NCI-H2196 treated with DMSO at 0.1 percent for 48 hours (cell line): Measurements from ENCODE around the gene SNIP1.
A peak's percentile ranks its signal among the peaks of the same experiment; 100 is the strongest.
"Not testable (repeated sequence)": the region's sequence is repeated elsewhere in the genome, so short reads cannot be mapped to it uniquely, and the experiment has no call there.

Source experiments
- DNase-seq: peaks from one replicate; lab custom pipeline; 2025; ENCODE audit not compliant: unreplicated experiment; lab: John Stamatoyannopoulos, UW

SNIP1 gene

DNA sequence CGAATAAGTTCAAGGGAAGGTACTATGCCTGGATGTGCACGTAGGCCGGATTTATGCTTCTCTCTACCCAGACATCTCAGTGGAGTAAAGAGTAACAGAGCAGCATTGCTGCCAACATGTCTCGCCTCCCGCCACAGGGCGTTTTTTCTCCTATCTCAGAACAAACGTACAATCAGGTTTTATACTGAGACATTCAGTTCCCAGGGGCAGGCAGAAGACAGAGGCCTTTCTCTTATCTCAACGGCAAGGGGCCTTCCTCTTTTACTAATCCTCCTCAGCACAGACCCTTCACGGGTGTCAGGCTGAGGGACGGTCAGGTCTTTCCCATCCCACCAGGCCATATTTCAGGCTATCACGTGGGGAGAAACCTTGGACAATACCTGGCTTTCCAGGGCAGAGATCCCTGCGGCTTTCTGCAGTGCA, 5.9 kb upstream of the SNIP1 start:
- not testable (repeated sequence) for DNase-seq

DNA sequence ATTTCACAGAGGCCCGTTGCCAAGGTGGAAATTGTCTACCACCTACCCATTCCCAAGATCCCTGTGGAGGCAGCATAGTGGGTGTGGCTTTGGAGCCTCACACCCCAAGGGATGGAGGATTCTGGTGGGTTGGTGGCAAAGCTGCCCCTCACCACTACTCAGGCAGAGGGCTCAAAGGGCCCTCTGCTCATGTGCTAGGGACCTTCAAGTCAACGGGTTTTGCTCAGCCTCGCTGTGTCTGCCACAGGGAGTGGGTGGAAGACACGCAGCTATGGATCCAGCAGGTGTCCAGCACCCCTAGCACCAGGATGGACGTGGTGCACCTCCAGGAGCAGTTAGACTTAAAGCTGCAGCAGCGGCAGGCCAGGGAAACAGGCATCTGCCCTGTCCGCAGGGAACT, 5.0 kb upstream of the SNIP1 start:
- DNase-seq = no peak

DNA sequence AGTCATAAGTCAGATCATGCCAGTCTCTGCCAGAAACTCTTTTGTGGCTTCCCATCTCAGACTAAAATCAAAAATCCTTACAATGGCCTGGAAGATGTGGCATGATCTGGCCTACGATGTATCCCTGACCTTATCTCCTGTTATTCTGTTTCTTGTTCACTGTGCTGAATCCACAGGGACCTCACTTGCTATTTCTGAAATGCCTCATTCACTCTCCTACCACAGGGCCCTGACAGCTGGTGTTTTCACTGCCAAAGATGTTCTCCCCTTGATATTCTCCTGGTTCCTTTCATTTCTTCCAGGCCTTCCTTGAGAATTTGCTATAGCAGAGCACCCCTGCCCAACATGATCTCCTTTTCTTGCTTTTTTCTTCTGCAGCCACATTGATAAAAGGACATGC, 4.3 kb upstream of the SNIP1 start:
- no peak for DNase-seq

DNA sequence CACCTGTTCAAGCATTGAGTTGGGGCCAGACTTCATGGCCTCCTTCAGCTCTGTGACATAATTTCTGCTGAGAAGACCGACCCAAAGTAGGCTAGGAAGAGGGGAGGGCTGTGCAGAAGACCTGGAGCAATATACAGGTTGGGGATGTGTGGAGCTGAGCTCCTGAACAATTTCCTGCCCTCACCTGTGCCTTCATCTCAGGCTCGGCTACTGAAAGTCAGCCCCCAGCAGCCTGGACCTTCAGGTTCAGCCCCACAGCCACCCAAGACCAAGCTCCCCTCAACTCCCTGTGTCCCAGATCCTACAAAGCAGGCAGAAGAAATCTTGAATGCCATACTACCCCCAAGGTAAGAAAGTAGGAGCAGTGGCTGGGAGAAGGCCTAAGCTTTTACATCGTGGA, 3.3 kb upstream of the SNIP1 start:
- DNase-seq = no peak

DNA sequence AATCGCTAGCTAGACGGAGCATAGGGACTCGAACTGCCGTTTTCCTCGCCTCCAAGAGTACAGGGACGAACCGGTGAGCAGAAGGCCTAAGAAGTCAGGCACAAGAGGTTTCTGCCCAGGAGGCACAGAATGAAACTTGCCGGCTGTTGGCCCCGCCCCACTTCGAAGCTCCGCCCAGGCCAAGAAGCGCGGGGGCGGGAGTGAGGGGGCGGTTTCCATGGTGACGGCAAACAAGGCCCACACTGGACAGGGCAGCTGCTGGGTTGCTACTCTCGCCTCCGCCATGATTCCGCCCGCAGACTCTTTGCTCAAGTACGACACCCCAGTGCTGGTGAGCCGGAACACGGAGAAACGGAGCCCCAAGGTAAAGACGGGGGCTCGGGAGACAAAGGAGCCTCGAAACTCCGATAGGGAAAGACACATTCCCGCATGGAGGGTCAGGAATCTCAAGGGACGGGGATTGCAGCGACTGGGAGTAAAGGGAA, 2.7 kb upstream of the SNIP1 start, which contains the start of gene DNALI1:
Gene DNALI1, plus strand, starts transcription at position 229 of the 485 bp plus-strand sequence. Its CDS starts 55 bp downstream, at position 284.
- peak; percentile 90 for DNase-seq

DNA sequence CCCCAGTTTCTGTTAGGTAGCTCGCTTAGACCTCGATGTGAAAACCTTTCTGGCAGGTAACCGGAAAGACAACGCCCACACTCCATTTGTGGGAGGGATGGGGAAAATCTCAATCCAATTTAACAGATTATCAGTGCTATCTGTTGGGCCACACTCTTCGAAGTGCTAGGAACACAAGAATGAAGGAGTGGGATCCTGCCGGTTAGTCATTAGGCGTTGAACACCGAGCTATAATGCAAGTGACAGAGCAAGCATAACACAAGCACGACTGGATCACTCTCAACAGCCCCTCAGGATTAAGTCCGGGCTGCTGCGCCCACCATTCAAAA, 531 bp downstream of the SNIP1 start:
- DNase-seq = no peak

DNA sequence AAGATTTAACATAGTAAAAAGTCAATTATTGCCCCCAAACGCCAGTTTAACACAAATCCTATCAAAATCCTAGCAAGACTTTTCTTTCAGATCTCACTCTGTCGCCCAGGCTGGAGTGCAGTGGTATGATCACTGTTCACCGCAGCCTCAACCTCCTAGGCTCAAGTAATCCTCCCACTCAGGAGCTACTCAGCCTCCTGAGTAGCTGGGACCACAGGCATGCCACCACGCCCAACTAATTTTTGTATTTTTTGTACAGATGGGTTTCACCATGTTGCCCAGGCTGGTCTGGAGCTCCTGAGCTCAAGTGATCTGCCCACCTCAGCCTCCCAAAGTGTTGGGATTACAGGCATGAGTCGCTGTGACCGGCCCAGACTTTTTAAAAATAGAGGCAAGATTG, 4.8 kb downstream of the SNIP1 start:
- no peak for DNase-seq

DNA sequence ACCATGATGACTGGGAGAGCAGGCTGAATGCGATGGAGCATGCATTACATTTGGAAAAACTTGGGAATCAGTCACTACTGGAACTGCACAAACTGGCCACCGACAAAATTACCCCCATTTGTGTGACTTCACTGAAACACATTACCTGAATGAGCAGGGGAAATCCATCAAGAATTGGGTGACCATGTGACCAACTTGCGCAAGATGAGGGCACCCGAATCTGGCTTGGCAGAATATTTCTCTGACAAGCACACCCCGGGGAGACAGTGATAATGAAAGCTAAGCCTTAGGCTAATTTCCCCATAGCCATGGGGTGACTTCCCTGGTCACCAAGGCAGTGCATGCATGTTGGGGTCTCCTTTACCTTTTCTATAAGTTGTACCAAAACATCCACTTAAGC, 9.1 kb downstream of the SNIP1 start:
- DNase-seq = no peak

DNA sequence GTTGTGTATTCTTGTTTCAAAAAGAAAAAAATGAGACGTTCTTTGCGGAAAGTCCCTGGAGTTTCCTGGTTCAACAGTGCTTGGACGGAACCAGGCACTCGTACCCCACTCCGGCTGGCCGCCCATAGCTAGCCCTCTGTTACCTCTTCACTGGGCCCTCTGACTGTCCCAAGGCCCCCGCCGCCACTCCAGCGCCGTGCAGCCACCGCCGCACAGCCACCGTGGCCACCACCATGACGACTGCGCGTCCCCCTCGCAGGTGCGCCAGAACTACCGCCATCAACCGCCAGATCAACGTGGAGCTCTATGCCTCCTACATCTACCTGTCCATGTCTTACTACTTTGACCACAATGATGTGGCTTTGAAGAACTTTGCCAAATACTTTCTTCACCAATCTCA, 9.6 kb downstream of the SNIP1 start:
- DNase-seq = no peak

DNA sequence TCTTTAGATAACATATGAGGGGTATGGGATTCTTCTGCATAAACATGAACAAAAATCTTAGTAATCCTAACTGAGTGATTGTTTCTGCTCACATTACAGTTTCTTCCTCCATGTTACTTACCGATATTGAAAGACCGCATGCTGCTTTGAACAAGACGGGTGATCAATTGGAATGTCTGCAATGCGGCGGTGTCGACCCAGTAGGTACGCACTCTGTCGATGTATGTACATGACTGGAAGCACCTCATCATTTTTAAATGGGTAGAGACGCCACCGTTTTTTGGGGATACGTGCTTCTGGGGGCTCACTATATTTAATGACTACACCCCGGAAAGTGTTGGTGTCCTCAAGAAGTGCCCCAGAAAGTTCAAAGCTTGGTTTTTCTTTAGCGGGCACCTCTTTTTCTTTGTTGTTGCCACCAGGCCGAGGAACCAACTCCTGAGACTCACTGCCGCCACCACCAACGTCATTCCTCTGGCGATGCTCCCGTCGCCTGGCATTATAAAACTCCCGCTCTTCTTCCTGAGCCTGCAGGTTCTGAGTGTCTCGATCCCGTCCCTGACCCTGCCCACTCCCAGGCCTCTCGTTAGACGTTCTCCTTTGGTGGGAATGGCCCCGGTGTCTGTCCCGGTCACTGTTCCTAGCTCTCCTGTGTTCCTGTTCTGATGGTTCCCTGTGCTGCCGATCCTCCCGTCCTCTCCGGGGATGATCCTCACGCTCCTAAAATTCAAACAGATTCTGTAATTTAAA, 13.9 kb downstream of the SNIP1 start:
- no peak for DNase-seq

DNA sequence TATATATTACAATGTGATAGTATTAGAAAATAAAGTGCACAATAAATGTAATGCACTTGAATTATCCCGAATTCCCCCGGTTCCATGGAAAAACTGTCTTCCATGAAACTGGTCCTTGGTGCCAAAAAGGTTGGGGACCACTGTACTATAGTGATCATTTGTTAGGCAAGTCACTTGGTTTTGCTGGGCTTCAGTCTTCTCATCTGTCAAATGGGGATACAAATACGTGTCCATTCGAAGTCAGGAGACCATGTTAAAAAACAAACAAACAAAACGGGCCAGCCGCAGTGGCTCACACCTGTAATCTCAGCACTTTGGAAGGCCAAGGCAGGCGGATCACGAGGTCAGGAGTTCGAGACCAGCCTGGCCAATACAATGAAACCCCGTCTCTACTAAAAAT, 14.9 kb downstream of the SNIP1 start:
- DNase-seq = not testable (repeated sequence)

DNA sequence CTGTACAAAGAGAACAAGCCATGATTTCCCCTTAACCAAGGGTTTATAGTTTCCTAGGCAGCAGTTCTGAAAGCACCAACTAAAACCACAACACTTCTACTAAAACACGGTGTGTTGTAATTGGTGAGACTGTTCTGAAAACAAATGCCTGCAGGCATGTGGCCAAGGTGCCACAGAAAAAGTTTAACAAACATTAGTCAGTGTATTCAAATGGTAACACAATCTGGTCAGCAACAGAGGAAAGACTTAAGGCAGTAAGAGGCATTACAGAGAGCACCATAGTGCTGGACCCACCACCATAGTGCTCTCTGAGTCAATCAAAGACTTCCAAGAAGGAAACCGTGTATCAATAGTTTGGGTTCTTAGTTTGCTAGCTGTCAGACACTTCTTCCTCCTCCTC, 16.7 kb downstream of the SNIP1 start:
- peak; percentile 18 for DNase-seq

DNA sequence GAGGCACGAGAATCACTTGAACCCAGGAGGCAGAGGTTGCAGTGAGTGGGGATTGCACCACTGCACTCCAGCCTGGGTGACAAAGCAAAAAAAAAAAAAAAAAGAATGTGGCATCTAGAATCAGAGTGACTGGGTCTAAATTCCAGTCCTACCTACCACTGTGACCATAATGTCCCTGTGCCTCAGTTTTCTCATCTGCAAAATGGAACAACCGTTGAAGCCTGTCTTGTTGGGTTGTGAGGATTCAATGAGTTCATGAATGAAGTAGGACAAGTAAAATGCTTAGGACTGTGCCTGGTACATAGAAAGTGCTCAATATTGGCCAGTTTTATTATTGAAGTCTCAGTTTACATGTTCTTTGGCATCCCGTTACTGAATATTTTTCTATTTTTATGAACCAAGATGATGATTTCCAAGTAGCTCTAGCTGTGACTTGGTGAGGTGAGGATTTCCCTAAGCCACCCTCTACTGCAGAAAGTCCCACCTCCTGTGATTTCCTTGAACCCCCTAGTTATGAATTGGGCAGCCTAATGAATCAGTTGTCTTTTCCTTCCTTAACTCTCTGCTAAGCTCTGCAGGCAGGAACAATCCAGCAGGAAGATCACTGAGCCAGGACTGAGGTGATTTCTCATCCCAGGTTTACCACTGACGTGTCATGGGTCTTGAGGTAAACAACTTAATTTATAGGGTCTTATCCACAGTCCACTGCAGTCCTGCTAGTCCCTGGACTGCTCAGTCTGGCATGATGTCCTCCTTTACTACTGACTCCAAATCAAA, 20.6 kb downstream of the SNIP1 start:
- DNase-seq = no peak

DNA sequence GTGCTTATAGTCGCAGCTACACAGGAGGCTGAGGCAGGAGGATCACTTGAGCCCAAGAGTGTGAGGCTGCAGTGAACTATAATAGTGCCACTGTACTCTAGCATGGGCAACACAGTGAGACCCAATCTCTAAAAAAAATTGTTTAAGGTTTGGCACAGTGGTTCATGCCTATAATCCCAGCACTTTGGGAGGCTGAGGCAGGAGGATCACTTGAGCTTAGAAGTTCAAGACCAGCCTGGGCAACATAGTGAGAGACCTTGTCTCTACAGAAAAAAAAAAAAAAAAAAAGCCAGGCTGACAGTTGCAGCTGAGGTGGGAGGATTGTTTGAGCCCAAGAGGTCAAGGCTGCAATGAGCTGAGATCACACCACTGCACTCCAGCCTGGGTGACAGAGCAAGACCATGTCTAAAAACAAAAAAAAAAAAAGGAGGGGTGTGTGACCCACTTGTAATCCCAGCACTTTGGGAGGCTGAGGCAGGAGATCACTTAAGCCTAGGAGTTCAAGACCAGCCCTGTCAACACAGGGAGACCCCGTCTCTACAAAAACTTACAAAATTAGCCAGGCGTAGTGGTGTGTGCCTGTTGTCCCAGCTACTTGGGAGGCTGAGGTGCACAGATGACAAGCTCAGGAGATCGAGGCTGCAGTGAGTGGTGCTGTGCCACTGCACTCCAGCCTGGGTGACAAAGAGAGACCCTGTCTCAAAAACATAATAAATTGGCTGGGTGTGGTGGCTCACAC, 21.5 kb downstream of the SNIP1 start:
- DNase-seq = not testable (repeated sequence)

DNA sequence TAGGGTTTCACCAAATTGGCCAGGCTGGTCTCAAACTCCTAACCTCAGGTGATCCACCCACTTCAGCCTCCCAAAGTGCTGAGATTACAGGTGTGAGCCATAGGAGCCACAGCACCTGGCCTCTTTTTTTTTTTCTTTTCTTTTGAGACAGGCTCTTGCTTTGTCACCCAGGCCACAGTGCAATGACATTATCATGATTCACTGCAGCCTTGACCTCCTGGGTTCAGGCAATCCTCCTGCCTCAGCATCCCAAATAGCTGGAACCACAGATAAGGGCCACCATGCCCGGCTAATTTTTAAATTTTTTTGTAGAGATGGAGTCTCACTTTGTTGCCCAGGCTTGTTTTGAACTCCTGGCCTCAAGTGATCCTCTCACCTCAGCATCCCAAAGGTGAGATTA, 24.2 kb downstream of the SNIP1 start:
- DNase-seq = not testable (repeated sequence)

DNA sequence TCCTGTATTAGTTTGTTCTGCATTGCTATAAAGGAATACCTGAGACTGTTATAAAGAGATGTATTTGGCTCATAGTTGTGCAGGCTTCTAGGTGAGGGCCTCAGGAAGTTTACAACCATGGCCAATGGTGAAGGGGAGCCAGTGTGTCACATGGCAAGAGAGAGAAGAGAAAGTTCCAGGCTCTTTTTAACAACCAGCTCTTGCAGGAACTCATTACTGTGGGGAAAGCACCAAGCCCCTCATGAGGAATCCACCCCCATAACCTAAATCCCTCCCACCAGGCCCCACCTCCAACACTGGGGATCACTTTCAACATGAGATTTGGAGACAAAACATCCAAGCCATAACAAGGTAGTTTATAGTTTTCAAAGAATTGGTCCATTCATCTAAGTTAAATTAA, 34.5 kb downstream of the SNIP1 start:
- DNase-seq = no peak

DNA sequence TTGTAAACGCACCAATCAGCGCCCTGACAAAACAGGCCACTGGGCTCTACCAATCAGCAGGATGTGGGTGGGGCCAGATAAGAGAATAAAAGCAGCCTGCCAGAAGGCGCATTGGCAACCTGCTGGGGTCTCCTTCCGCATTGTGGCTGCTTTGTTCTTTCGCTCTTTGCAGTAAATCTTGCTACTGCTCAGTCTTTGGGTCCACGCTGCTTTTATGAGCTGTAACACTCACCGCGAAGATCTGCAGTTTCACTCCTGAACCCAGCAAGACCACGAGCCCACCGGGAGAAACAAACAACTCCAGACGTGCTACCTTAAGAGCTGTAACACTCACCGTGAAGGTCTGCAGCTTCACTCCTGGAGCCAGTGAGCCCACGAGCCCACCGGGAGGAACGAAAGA, 35.2 kb downstream of the SNIP1 start:
- DNase-seq = not testable (repeated sequence)

DNA sequence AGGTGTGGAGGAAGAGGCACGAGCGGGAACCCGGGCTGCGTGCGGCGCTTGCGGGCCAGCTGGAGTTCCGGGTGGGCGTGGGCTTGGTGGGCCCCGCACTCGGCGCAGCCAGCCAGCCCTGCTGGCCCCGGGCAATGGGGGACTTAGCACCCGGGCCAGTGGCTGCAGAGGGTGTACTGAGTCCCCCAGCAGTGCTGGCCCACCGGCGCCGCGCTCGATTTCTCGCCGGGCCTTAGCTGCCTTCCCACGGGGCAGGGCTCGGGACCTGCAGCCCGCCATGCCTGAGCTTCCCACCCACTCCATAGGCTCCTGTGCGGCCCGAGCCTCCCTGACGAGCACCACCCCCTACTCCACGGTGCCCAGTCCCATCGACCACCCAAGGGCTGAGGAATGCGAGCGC, 35.9 kb downstream of the SNIP1 start:
- DNase-seq = not testable (repeated sequence)

DNA sequence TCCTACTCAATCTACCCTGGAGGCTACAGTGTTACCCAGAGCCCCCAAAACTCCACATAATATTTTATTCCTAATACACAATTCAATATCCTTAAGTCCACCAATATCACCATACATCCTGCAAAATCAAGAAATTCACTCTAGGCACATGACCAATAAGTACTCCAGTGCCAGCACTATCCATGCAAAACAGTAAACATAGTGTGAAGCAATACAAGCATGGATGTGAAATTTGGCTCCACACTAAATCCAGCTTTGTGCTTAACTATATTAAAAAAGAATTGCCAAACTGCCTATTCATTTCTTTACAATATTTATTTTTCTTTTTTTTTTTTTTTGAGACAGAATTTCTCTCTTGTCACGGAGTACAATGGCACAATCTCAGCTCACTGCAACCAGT, 36.5 kb downstream of the SNIP1 start:
- no peak for DNase-seq

DNA sequence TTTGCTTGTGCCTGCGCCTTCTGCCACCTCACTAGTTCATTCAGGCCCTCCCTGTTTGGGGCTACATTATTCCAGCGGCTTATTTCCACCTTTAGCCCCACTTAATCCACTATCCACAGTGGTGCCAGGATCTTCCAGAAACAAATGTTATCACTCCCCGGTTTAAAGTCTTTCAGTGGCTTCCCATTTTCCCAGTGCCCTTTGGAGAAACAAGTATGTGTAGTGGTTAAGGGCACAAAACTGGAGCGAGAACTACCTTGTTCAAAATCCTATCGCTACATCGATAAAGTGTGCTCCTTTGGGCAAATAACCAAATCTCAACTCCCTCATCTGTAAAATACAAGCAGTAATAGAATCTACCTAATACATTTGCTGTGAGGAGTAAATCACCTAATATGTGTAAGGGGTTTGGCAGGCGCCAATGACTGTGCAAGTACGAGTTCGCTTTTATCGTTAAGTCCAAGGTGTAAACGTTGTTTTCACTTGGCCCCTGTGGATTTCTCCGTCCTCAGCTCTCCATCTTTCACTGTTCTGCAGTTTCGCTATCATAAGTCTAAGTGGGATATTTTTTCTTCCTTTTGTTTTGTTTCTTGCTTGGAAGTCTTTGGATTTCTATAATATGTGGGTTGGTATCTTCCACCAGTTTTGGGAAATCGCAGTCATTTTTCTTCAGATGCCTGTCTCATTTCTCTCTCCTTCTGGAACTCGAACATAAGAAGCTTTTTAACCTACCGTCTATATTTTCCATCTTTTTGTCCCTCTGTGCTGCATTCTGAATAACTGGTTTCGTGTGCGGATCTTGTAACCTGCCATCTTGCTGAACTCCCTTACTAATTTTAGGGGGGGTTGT, 38.7 kb downstream of the SNIP1 start:
- DNase-seq = no peak
